HepG2 (cell line): ENCODE results near the gene AMPH. TPM values are rescaled to one million over a fixed set of nuclear protein-coding genes. Genes with fewer than 3 reads are reported as not detected.

ENCODE experiments used
- ATAC-seq: fragments of 200-7000 bp; cut with Tn5 transposase; 3 replicates; pipeline ENCODE4 v1.9.1; 2020; ENCODE audit warnings: mild to moderate bottlenecking, moderate library complexity
- BruUV-seq: library from RNA; stranded (reverse); fragments of 400-500 nt; replicated peaks from 2 replicates; lab custom pipeline; 2021; lab: Mats Ljungman, UMichigan
- CTCF ChIA-PET: fragments of 300-600 bp; formaldehyde crosslinking; extraction: SDS; loops from one replicate; lab custom pipeline; 2021; ENCODE audit warnings: low total read pairs, inconsistent platforms, low intra/inter-chr PET ratio; lab: Yijun Ruan, JAX
- POLR2A ChIA-PET: fragments of 350-600 bp; sonication (Branson Sonifier 250); formaldehyde crosslinking; loops from one replicate; lab custom pipeline; 2020; ENCODE audit warnings: antibody characterized with exemption, inconsistent platforms; lab: Yijun Ruan, JAX
- DNase-seq: peaks from one replicate; pipeline ENCODE4 v3.0.0-alpha.2; 2015; ENCODE audit warnings: low spot score
- FAIRE-seq: peaks from 3 replicates; lab custom pipeline; 2011; peaks lifted over from hg19 to GRCh38; lab: Jason Lieb, UNC
- H2AFZ ChIP-seq: one replicate; pipeline ENCODE4 v1.6.1; 2011; ENCODE audit warnings: low read length, inconsistent platforms
- H3K27ac ChIP-seq: fragments of 300-600 bp; 3 replicates; pipeline ENCODE4 v1.8.0; 2011; ENCODE audit warnings: mixed run types, mild to moderate bottlenecking, mixed read lengths, low read length, inconsistent platforms; ENCODE audit not compliant: insufficient read depth; ENCODE audit errors: extremely low read length
- H3K27me3 ChIP-seq, 2 experiments: fragments of 200-600 bp in 1 of 2; 2 replicates in 1 of 2; 3 replicates in 1 of 2; pipeline versions ENCODE4 v1.6.0 to v1.8.0; 2011; ENCODE audit warnings: low read length in 2 of 2, mild to moderate bottlenecking in 2 of 2, moderate library complexity in 2 of 2, inconsistent platforms in 1 of 2; ENCODE audit not compliant: insufficient read depth in 2 of 2, control insufficient read depth in 1 of 2
- H3K36me3 ChIP-seq, 2 experiments: fragments of 200-600 bp in 1 of 2; replicated peaks in 1 of 2; 2 replicates in 1 of 2; 3 replicates in 1 of 2; pipeline versions ENCODE4 v1.5.1 to v1.8.0; 2011; ENCODE audit warnings: low read length in 2 of 2, inconsistent platforms in 1 of 2; ENCODE audit not compliant: insufficient read depth in 2 of 2, control insufficient read depth in 1 of 2
- H3K4me1 ChIP-seq: 2 replicates; pipeline ENCODE4 v1.5.1; 2012; ENCODE audit warnings: low read length, inconsistent platforms; ENCODE audit not compliant: insufficient read depth
- H3K4me2 ChIP-seq: 2 replicates; pipeline ENCODE4 v1.6.0; 2011; ENCODE audit warnings: low read depth, low read length, inconsistent platforms
- H3K4me3 ChIP-seq, 3 experiments: fragments of 200-600 bp in 1 of 3; sonication (generic), shearing (Covaris generic) in 1 of 3; replicated peaks in 1 of 3; 2 replicates each; pipeline ENCODE4 v1.5.1; 2011 to 2016; ENCODE audit warnings: low read length in 3 of 3, inconsistent platforms in 2 of 3, low read depth in 2 of 3, mild to moderate bottlenecking in 2 of 3, control low read depth in 1 of 3, mixed read lengths in 1 of 3; ENCODE audit not compliant: insufficient read depth in 1 of 3
- H3K79me2 ChIP-seq: one replicate; pipeline ENCODE4 v1.6.1; 2011; ENCODE audit warnings: low read length, inconsistent platforms; ENCODE audit not compliant: insufficient read depth
- H3K9ac ChIP-seq: 2 replicates; pipeline ENCODE4 v1.6.0; 2011; ENCODE audit warnings: mild to moderate bottlenecking, low read depth, low read length, inconsistent platforms; ENCODE audit not compliant: insufficient read depth
- H3K9me3 ChIP-seq: 2 replicates; pipeline ENCODE4 v1.5.1; 2012; ENCODE audit warnings: mild to moderate bottlenecking, low read length
- H4K20me1 ChIP-seq: 2 replicates; pipeline ENCODE4 v1.6.0; 2011; ENCODE audit warnings: inconsistent platforms, mild to moderate bottlenecking, low read length, moderate library complexity; ENCODE audit not compliant: insufficient read depth
- CBX1 ChIP-seq: IDR thresholded peaks from one replicate; pipeline ENCODE4 v1.6.1; 2016; ENCODE audit warnings: antibody characterized with exemption, low read depth
- CEBPG ChIP-seq: IDR thresholded peaks from 2 replicates; pipeline ENCODE4 v1.6.1; 2016
- ELF1 ChIP-seq: sonication (generic); formaldehyde crosslinking; IDR thresholded peaks from 2 replicates; pipeline ENCODE4 v1.4.0; 2020; ENCODE audit warnings: missing genetic modification reagents
- PRMT3 ChIP-seq: sonication (generic); formaldehyde crosslinking; IDR thresholded peaks from 2 replicates; pipeline ENCODE4 v1.8.1; 2022; ENCODE audit warnings: low read depth, mild to moderate bottlenecking, moderate library complexity, missing genetic modification reagents, borderline replicate concordance
- RFX5 ChIP-seq: IDR thresholded peaks from 2 replicates; pipeline ENCODE4 v1.6.1; 2011; ENCODE audit warnings: low read depth, low read length, improper control_type of control experiment
- TBL1XR1 ChIP-seq: fragments of 150-350 bp; IDR thresholded peaks from 2 replicates; pipeline ENCODE4 v1.6.1; 2014; ENCODE audit warnings: borderline replicate concordance, low read length; ENCODE audit not compliant: partially characterized antibody
- ZNF326 ChIP-seq: sonication (generic); formaldehyde crosslinking; IDR thresholded peaks from 2 replicates; pipeline ENCODE4 v1.4.0; 2020; ENCODE audit warnings: missing genetic modification reagents, borderline replicate concordance
- ZNF737 ChIP-seq: sonication (generic); formaldehyde crosslinking; IDR thresholded peaks from 2 replicates; pipeline ENCODE4 v1.5.0; 2020; ENCODE audit warnings: missing genetic modification reagents, mild to moderate bottlenecking, borderline replicate concordance
- WGBS: methylation state at CpG from one replicate; pipeline ENCODE4 v1.1.6; 2017; ENCODE audit warnings: low lambda C conversion rate; 5-methylcytosine and 5-hydroxymethylcytosine counted together
- in situ Hi-C: cut with HindIII; loops from 2 replicates; pipeline ENCODE4 v1.10.0; 2017; ENCODE audit warnings: low pct_unique_long_range_greater_than_20kb; ENCODE audit not compliant: extremely low pct_ligation_motif_present
- intact Hi-C: fragments of 100-400 bp; cut with micrococcal nuclease; formaldehyde crosslinking; loops from one replicate; pipeline ENCODE4 v1.10.0; 2022; ENCODE audit not compliant: unreplicated experiment
- polyA plus RNA-seq, 8 experiments: library from polyadenylated mRNA; depleted of rRNA in 3 of 8; stranded (reverse) in 7 of 8; unstranded in 1 of 8; fragments of >200 nt; fragmentation: Illumina TruSeq in 4 of 8; extraction: Trizol in 4 of 8; gene quantifications; 2 replicates each; pipeline versions ENCODE4 v1.2.1 to v1.2.3, GENCODE V29; 2011 to 2016; ENCODE audit warnings: low read depth in 4 of 8, missing spikeins in 1 of 8, mixed read lengths in 1 of 8; ENCODE audit not compliant: insufficient read depth in 1 of 8
- total RNA-seq, 5 experiments: library from RNA; depleted of rRNA; stranded (reverse); fragments of >200 nt; fragmentation: Illumina TruSeq; extraction: Trizol; gene quantifications; 2 replicates each; pipeline ENCODE4 v1.2.3, GENCODE V29; 2016; ENCODE audit warnings: low read depth in 1 of 5
- TF ChIP-seq, protein P1 (sequence below): sonication (generic); formaldehyde crosslinking; IDR thresholded peaks from 2 replicates; pipeline ENCODE4 v1.5.1; 2020; ENCODE audit warnings: mild to moderate bottlenecking, missing genetic modification reagents

Gene AMPH
- total and polyA plus RNA-seq, 2 of the 13 experiments (the other 11 are each of a cell fraction or from before 2014, with no cell fraction given): not detected

DNA sequence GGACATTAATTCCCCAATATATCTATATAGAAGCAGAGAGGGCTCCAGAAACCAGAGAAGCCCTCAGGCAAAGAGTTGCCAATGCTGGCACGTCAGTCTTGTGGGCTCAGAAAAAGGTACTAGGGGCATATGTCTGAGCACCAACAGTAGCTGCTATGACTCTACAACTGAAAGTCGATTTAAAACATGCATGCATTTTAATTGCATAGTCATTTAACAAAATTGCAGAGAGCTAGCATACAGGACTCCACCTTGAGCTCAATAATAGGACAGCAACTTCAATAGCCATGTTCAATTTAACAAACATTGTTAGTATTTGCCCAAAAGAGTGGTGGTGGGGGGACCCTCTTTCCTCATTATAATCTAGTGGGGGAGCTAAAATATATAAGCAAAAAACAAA, 126.5 kb downstream of the AMPH start:
- Histone ChIP-seq H2AFZ (no peak overlapping the region), H4K20me1 (no peaks in the 10 kb centered on the region), H3K4me3 (no peak overlapping the region), H3K27me3 (peaks cover 0 to 5% of the 10 kb centered on the region in 2 experiments; a peak in 2 of 5 replicates), H3K4me1 (no peaks in the 10 kb centered on the region), H3K4me2 (no peak overlapping the region), H3K79me2 (no peaks in the 10 kb centered on the region), H3K9me3 (no peaks in the 10 kb centered on the region), H3K9ac (no peak overlapping the region), H3K27ac (no peak overlapping the region), H3K36me3 (no peaks in the 10 kb centered on the region)
- ATAC-seq (no peak), FAIRE-seq (no peak), DNase-seq (no peak)
- TF ChIP-seq PRMT3 (no peak), ZNF737 (CRISPR knock-in tag) (no peak), ZNF326 (CRISPR knock-in tag) (no peak), TBL1XR1 (no peak), ELF1 (CRISPR knock-in tag) (no peak), CEBPG (CRISPR knock-in tag) (no peak), CBX1 (no peak), RFX5 (no peak)
- TF ChIP-seq, protein P1, sequence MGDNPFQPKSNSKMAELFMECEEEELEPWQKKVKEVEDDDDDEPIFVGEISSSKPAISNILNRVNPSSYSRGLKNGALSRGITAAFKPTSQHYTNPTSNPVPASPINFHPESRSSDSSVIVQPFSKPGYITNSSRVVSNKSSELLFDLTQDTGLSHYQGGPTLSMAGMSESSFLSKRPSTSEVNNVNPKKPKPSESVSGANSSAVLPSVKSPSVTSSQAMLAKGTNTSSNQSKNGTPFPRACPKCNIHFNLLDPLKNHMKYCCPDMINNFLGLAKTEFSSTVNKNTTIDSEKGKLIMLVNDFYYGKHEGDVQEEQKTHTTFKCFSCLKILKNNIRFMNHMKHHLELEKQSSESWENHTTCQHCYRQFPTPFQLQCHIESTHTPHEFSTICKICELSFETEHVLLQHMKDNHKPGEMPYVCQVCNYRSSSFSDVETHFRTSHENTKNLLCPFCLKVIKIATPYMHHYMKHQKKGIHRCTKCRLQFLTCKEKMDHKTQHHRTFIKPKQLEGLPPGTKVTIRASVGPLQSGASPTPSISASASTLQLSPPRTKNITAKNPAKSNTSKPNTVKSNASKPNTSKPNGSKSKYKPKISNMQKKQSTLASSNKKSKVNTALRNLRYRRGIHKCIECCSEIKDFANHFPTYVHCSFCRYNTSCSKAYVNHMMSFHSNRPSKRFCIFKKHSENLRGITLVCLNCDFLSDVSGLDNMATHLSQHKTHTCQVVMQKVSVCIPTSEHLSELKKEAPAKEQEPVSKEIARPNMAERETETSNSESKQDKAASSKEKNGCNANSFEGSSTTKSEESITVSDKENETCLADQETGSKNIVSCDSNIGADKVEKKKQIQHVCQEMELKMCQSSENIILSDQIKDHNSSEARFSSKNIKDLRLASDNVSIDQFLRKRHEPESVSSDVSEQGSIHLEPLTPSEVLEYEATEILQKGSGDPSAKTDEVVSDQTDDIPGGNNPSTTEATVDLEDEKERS (CRISPR knock-in tag): no peak
- intact Hi-C loops: no loop called here
- WGBS: 0% methylated on average over 2 of the region's 2 CpGs
- in situ Hi-C loops: no loop called here
- CTCF ChIA-PET: no interaction called here
- POLR2A ChIA-PET: no interaction called here
- BruUV-seq: no TSS peak
